Stimulated activated effector memory CD8-positive, alpha-beta T cell treated with anti-CD3 and anti-CD28 coated beads, Interleukin-12 subunit alpha, Interleukin-12 subunit beta, amount 100 ng/mL, for 72 hours (primary cell): Measurements from ENCODE around the gene SMAD5.
A peak's percentile ranks its signal among the peaks of the same experiment; 100 is the strongest.

Source experiments
- ATAC-seq: fragments of 150-1000 bp; cut with Tn5 transposase; 2 replicates; pipeline ENCODE4 v1.10.0; 2021
- DNase-seq, 2 donors: peaks; one replicate each; pipeline ENCODE4 v3.0.0; 2021 to 2022; ENCODE audit warnings: low spot score in 2 of 2
- H3K27ac Mint-ChIP-seq: one replicate; pipeline ENCODE4 v1.8.0; 2022; ENCODE audit warnings: mild to moderate bottlenecking, mixed read lengths
- H3K36me3 Mint-ChIP-seq: one replicate; pipeline ENCODE4 v1.8.0; 2022; ENCODE audit warnings: mild to moderate bottlenecking, mixed read lengths
- H3K4me1 Mint-ChIP-seq: one replicate; pipeline ENCODE4 v1.8.0; 2022; ENCODE audit warnings: mixed read lengths
- H3K4me3 Mint-ChIP-seq: one replicate; pipeline ENCODE4 v1.8.0; 2022; ENCODE audit warnings: mild to moderate bottlenecking, mixed read lengths
- H3K9me3 Mint-ChIP-seq: one replicate; pipeline ENCODE4 v1.8.0; 2022; ENCODE audit warnings: mixed read lengths

Gene SMAD5

DNA sequence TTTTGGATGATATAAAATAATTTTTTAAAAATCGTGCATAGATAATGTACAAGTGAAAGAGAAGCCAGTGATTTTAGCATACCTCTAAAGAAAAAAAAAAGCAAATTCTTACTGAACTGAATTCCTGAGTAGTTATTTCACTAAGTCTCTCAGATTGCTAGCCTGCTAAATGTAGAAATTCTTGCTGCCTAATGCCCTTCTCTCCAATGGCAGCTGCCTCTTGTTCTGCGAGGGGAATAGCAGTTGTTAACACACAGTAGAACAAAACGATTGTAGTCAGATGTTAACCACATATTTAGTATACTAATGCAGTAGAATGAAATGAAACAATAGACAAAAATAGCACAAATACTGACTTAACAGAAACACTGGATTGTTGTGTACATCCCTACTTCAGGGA lies 26.8 kb downstream of the SMAD5 start:
- ATAC-seq (no peak), DNase-seq (no peak)
- Mint-ChIP-seq H3K4me3 (no peak overlapping the region), H3K9me3 (no peaks in the 10 kb centered on the region), H3K27ac (no peak overlapping the region), H3K4me1 (peaks cover 15% of the 10 kb centered on the region), H3K36me3 (peaks cover 54% of the 10 kb centered on the region)

DNA sequence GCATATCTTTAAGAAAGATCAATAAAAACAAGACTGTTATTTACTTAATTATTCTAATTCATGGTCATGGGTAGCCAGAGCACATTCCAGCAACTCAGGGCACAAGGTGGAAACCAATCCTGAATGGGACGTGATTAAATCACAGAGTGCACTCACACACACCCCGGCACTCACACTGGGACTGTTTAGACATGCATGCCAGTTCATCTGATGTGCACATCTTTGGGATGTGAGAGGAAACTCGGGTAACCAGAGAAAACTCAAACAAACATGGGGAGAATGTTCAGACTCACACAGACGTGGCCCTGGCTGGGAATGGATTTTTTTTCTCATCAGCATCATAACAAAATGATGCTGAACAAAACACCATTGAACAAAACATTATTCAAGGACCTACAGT lies 29.4 kb downstream of the SMAD5 start:
- Mint-ChIP-seq H3K36me3 (peaks cover 60% of the 10 kb centered on the region), H3K9me3 (no peaks in the 10 kb centered on the region), H3K27ac (no peak overlapping the region), H3K4me1 (no peaks in the 10 kb centered on the region), H3K4me3 (no peak overlapping the region)
- no peak for ATAC-seq
- DNase-seq = no peak

DNA sequence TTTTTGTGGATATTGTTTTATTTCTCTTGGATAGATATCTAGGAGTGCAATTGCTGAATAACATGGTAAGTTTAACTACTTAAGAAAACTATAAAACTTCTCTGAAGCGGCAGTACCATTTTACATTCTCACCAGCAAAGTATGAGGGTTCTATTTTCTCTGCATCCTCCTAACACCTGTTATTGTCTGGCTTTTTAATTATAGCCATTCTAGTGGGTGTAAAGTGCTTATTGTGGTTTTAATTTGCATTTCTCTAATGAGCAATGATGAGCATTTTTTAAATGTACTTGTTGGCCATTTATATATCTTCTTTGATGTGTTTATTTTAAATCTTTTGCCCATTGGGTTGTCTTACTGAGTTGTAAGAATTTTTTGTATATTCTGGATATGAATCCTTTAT lies 31.6 kb downstream of the SMAD5 start:
- ATAC-seq (no peak), DNase-seq (no peak)
- Mint-ChIP-seq H3K4me1 (peaks cover 5% of the 10 kb centered on the region), H3K4me3 (no peak overlapping the region), H3K36me3 (peaks cover 76% of the 10 kb centered on the region), H3K9me3 (no peaks in the 10 kb centered on the region), H3K27ac (no peak overlapping the region)

DNA sequence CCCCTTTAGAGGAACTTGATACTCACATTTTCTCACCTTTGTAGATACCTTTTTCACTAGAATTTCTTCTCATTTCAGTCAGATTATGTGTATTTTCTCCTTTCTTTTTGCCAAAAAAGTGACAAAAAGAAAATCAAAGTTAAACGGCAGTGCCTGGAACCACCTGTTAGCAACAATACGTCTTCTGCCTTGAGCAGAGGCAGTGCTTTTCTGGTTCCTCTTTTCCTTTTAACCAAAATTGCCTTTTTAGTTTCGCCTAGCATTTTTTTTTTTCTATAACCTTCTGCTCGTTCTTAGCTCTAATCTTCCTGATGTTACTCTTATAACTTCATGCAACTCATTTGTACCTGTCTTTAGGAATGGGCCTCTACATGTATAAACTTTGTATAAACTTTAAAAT lies 34.3 kb downstream of the SMAD5 start:
- H3K9me3 Mint-ChIP-seq = no peaks in the 10 kb centered on the region
- H3K4me3 Mint-ChIP-seq = no peak overlapping the region
- ATAC-seq (no peak), DNase-seq (no peak)
- no peak overlapping the region for H3K27ac Mint-ChIP-seq
- peaks cover 86% of the 10 kb centered on the region for H3K36me3 Mint-ChIP-seq
- peaks cover 5% of the 10 kb centered on the region for H3K4me1 Mint-ChIP-seq

DNA sequence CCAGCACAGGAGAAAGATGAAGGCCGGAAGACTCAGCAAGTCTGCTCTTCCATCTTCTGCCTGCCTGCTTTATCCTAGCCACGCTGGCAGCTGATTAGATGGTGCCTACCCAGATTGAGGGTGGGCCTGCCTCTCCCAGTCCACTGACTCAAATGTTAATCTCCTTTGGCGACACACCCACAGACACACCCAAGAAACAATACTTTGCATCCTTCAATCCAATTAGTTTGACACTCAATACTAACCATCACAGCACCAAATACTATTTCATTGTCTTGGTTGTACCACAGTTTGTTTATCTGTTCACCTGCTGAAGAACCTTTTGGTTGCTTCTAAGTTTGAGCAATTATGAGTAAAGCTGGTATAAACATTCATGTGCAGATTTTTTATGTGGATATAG lies 36.6 kb downstream of the SMAD5 start:
- Mint-ChIP-seq H3K36me3 (peaks cover 93% of the 10 kb centered on the region), H3K4me1 (peaks cover 5% of the 10 kb centered on the region), H3K4me3 (no peak overlapping the region), H3K27ac (no peak overlapping the region), H3K9me3 (no peaks in the 10 kb centered on the region)
- DNase-seq (no peak), ATAC-seq (no peak)

DNA sequence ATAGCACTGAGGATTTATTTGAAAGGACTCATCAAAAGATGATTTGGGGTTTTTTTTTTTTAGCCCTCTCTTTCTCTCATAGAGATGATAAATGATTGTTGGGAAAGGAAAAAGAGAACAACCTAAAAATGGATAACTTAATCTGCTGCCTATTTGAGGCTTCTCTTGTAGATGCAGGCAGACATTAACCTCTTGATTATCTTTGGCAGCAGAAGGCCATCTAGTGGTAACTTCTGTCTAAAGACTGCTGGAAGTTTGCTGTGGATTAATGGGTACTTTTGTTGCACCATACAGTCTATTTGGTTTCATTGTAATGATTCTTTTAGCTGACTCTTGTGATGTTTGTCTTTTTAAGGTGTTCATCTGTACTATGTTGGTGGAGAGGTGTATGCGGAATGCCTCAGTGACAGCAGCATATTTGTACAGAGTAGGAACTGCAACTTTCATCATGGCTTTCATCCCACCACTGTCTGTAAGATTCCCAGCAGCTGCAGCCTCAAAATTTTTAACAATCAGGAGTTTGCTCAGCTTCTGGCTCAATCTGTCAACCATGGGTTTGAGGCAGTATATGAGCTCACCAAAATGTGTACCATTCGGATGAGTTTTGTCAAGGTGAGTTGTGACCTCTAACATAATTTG lies 41.5 kb downstream of the SMAD5 start:
- ATAC-seq = no peak
- peaks cover 87% of the 10 kb centered on the region for H3K36me3 Mint-ChIP-seq
- no peaks in the 10 kb centered on the region for H3K4me1 Mint-ChIP-seq
- no peaks in the 10 kb centered on the region for H3K9me3 Mint-ChIP-seq
- no peak for DNase-seq
- H3K4me3 Mint-ChIP-seq = no peak overlapping the region
- no peak overlapping the region for H3K27ac Mint-ChIP-seq

DNA sequence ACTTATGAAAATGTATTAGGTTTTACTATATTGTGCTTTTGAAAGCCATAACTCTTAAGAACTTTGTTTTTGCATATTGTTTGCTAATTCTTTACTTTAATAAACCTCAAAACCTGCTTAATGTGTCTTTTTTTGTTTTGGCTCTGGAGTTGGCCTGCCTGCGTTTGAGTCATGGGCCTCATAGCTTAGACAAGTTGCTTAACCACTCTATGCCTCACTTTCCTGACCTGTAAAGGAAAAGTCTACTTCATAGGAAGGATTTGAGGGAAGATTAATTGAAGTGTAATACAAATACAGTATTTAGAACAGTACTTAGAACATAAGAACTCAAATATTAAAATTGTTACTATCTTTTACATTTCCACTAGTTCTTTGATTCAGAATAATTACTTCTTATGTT lies 50.0 kb downstream of the SMAD5 start:
- Mint-ChIP-seq H3K4me1 (peaks cover 3% of the 10 kb centered on the region), H3K9me3 (no peaks in the 10 kb centered on the region), H3K27ac (no peak overlapping the region), H3K4me3 (no peak overlapping the region), H3K36me3 (peaks cover 24% of the 10 kb centered on the region)
- no peak for ATAC-seq
- DNase-seq = no peak

DNA sequence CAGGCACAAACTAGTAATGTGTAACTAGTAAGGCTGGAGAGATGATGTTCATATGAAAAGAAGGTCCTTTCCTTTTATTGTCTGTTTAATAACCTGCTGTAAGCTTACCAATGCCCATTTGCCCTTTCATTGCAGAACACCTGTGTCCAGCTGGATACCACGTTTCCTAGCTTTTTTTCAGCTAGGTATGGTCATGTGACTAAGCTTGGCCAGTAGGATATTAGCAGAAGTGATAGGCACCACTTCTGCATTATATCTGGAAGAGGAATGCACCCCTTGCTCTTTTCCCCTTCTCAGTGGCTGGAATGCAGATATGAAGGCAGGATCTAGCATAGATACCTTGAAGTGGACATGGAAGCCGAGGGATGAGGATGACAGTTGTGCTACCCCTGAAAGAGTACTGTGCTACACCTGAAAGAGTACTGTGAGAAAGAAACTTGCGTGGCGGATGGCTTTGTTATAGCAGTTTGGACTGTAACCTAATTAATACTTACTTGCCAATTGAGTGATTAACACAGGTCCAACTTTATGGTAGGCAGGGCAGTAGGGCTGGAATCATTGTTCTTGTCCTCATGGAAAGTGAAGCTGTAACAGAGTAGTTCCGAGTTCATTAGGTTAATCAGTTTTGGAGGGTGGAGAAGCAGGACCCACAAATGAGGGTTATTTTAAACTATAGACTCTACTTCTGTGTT lies 53.5 kb downstream of the SMAD5 start:
- Mint-ChIP-seq H3K27ac (no peak overlapping the region), H3K4me1 (peaks cover 4% of the 10 kb centered on the region), H3K36me3 (no peaks in the 10 kb centered on the region), H3K4me3 (no peak overlapping the region), H3K9me3 (no peaks in the 10 kb centered on the region)
- DNase-seq (no peak), ATAC-seq (no peak)

DNA sequence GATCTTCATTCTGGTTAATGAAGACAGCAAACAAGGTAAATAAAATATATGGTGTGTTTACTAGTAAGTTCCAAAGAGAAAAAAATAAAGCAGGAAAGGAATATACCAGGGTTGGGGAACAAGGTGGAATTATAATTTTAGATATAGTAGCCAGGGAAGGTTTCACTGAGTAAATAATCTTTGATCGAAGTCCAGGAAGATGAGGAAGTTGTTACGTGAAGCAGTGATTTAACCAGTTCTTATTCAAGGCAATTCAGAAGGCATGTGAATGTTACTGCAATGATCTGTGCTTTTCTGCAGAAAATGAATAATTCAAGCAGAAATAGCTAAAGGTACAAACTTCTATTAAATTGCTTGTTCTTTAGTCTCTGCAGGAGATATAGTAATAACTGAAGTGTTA lies 54.2 kb downstream of the SMAD5 start:
- Mint-ChIP-seq H3K36me3 (no peaks in the 10 kb centered on the region), H3K9me3 (no peaks in the 10 kb centered on the region), H3K4me1 (peaks cover 10% of the 10 kb centered on the region), H3K4me3 (no peak overlapping the region), H3K27ac (no peak overlapping the region)
- no peak for ATAC-seq
- no peak for DNase-seq

DNA sequence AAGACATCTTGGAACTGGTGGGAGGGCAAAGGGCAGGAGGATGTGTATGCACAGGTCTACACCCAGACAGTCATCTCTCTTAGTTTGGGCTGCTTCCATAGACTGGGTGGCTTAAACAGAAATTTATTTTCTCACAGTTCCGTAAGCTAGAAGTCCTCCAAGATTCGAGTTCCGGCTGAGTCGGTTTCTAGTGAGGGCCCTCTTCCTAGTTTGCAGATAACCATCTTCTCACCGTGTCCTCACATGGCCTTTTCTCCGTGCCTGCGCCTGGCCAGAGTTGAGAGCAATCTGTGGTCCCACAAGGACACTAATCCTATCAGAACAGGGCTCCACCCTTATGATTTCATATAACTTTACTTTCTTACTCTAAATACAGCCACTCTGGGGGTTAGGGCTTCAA lies 56.2 kb downstream of the SMAD5 start:
- DNase-seq (no peak), ATAC-seq (no peak)
- H3K36me3 Mint-ChIP-seq = no peaks in the 10 kb centered on the region
- no peak overlapping the region for H3K27ac Mint-ChIP-seq
- H3K4me3 Mint-ChIP-seq = no peak overlapping the region
- no peaks in the 10 kb centered on the region for H3K9me3 Mint-ChIP-seq
- H3K4me1 Mint-ChIP-seq = peaks cover 11% of the 10 kb centered on the region

DNA sequence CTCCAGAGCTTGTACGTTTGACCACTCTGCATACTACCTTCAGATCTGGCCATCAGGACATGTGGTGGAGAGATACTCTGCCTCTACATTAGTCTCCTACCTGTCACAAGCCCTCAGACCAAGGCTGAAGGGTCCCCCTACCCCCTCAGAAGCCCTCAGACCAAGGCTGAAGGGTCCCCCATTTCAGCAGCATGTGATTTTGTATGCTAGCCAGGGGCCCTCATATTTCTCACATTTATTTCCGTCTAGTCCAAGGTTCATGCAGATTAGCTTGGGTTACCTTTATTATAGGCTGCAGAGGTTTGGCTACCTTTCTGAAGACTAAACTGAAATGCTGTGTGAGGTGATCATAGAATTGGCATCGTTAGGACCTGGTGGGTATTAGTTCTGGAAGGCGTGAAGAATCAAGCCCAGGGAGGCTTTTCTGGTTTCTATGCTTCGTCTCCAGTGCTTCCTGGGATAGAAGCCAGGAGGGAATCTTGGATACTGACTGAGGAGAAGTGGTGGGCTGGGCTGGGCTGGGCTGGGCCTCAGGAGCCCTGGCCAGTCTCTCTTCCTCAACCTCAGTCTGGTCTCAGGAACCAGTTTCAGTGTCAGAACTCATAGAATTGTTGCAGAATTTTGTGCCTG lies 57.6 kb downstream of the SMAD5 start:
- no peak for ATAC-seq
- no peaks in the 10 kb centered on the region for H3K9me3 Mint-ChIP-seq
- H3K36me3 Mint-ChIP-seq = no peaks in the 10 kb centered on the region
- H3K27ac Mint-ChIP-seq = no peak overlapping the region
- H3K4me3 Mint-ChIP-seq = no peak overlapping the region
- H3K4me1 Mint-ChIP-seq = peaks cover 11% of the 10 kb centered on the region
- no peak for DNase-seq

DNA sequence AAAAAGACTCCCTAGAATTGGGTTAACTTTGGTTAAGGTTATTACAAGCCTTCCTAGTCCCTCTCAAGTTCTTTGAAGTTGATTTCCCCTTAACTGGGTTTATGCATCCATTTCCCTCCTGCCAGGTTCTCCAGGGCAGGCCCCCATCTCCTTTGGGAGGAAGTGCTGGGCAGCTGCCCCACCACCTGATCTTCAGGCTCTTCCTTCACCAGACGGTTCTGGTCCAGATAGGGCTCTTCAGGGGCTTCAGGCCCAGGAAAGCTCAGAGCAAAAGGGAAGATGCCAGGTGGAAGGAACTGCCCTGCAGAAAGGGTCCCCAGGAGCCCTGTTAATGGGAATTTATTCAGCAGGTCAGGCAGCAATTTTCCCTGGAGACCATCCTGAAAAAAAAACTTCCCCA lies 58.3 kb downstream of the SMAD5 start:
- Mint-ChIP-seq H3K4me3 (no peak overlapping the region), H3K27ac (no peak overlapping the region), H3K4me1 (peaks cover 11% of the 10 kb centered on the region), H3K36me3 (no peaks in the 10 kb centered on the region), H3K9me3 (no peaks in the 10 kb centered on the region)
- DNase-seq = no peak
- no peak for ATAC-seq

DNA sequence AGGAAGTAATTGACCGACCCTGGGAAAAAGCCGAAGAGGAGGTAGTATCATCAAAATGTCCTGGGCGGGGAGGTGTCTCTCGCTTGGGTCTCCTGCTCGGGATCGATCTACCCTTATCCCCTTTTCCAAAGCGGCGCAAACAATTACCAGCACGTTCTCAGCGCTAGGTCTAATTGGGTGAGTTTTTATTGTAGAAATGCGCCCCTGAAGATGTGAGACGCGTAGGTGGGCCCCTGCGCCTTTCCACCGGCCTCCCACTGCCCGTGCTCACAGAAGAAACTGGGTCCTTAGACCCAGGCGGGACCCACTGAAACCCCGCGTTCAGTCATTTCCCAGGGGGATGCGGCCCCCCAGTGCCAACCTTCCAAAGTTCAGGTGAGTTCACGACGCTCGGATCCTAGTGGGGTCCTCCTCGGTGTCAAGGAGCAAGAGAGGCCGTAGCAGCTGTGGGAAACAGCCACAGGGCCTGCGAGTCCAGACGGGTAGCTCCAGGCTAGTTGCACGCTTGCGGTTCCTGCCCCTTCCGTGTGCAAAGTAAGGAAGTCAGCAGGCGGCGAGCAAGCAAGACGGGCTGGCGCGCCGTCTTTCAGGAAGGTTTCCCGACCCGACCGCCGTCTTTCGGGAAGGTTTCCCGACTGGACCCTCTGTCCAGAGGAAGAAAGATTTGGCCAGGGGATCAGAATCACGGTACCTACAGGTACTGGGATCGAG lies 58.8 kb downstream of the SMAD5 start:
- Mint-ChIP-seq H3K27ac (no peak overlapping the region), H3K4me3 (no peak overlapping the region), H3K9me3 (no peaks in the 10 kb centered on the region), H3K36me3 (no peaks in the 10 kb centered on the region), H3K4me1 (peaks cover 11% of the 10 kb centered on the region)
- ATAC-seq = no peak
- DNase-seq = peak in 1 of 2 donors; percentile 44

DNA sequence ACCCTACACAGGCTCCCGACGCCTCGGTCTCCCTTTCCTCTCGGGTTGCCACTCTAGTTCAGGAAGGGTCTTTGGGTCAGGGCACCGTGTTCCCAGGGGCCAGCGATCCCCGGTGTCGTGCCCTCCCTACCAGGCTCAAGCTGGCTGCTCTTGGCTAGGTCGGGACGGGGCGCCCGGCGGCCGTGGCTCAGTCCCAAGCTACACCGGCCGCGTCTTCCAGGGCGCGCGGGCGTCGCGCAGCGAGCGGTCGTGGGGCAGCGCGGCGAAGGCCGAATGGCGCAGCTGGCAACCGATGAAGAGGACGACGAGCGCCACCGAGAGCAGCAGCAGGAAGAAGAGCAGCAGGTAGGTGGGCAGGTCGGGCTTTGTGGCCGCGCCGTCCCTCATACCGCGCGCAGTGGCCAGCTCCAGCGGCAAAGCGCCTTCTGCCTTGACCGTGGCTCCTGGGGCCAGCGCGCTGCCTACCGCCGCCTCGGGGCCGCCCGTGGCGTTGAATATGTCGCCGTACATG lies 59.4 kb downstream of the SMAD5 start:
- ATAC-seq (no peak), DNase-seq (peak in 1 of 2 donors; percentile 48)
- Mint-ChIP-seq H3K4me3 (no peak overlapping the region), H3K9me3 (no peaks in the 10 kb centered on the region), H3K4me1 (peaks cover 11% of the 10 kb centered on the region), H3K36me3 (no peaks in the 10 kb centered on the region), H3K27ac (no peak overlapping the region)

DNA sequence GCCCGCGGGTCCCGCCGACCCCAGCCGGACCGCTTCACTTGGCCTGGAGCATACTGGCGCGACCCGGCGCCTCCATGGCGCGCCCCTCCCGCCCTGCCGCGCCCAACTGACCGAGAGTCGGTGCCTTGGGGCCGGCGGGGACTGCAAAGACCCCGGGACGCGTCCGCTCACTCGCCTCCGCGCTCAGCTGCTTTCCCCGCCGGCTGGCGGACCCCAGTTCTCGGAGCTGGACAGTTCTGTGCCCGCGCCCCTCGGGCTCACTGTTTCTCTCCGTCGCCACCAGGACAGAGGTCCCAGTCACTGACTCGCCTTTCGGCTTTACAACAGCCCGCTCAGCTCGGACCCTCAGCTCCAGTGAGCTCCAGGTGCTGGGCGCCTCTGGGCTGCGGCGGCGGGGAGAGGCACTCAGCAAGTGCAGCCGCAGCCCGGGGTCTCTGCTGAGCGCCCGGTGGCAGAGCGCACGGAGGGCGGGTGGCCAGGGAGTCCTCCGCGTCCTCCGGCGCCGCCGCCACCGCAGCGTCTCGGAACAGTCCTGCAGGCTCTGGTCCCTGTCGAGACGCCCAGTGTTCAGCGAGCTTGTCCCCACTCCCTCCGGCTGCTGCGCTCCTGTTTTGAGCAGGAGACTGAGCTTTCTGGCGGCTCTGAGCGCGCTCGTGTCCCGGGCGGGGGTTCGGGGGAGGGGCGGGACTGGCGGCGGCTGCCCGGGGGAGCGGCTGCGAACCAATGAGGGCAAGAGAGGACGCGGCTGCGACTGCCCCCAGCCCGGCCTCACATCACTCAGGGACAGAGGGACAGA lies 60.1 kb downstream of the SMAD5 start, which contains the start of gene SMIM32:
Gene SMIM32 (minus strand): TSS at position 637 of the 796 bp plus-strand sequence. CDS start 638 bp downstream, outside the sequence.
- H3K4me3 Mint-ChIP-seq = no peak within 1 kb of the TSS
- no peaks in the 10 kb centered on the region for H3K36me3 Mint-ChIP-seq
- DNase-seq = peak in 1 of 2 donors; percentile 49
- H3K27ac Mint-ChIP-seq = no peak within 1 kb of the TSS
- ATAC-seq = no peak
- no peaks in the 10 kb centered on the region for H3K9me3 Mint-ChIP-seq
- peaks cover 7% of the 10 kb centered on the region for H3K4me1 Mint-ChIP-seq
